Vagina (tissue), 2 donors: ENCODE results near the gene ARID4A.

Source experiments
- POLR2A ChIP-seq, 2 donors: fragments of 450-650 bp; IDR thresholded peaks; one replicate each; pipeline ENCODE4 v1.6.1; 2017; ENCODE audit warnings: antibody characterized with exemption in 2 of 2, mild to moderate bottlenecking in 2 of 2, moderate library complexity in 2 of 2
- POLR2AphosphoS5 ChIP-seq, 2 donors: sonication (generic); formaldehyde crosslinking; IDR thresholded peaks; one replicate each; pipeline ENCODE4 v1.9.0; 2017; ENCODE audit warnings: antibody characterized with exemption in 2 of 2, mild to moderate bottlenecking in 2 of 2, low read depth in 1 of 2; ENCODE audit not compliant: insufficient read depth in 1 of 2

GRCh38 chr14:58270628-58271027 is 27.7 kb upstream of the ARID4A start:
- no peak for TF ChIP-seq POLR2A (IDR thresholded peaks at IDR 0.05)
- TF ChIP-seq POLR2AphosphoS5 (IDR thresholded peaks at IDR 0.05; ENCODE audit: insufficient read depth in 1 of 2, low read depth in 1 of 2), result no peak
